Testis (tissue), 3 donors: ENCODE data around the gene TTC7B. TPM values are rescaled to one million over a fixed set of nuclear protein-coding genes. Genes with fewer than 3 reads are reported as not detected.

Experiments used
- DNase-seq: peaks from one replicate; pipeline ENCODE4 v3.0.0-alpha.2; 2019
- H3K27ac ChIP-seq, 2 donors: fragments of 200-600 bp; sonication (generic); one replicate each; pipeline ENCODE4 v1.5.1; 2019
- H3K27me3 ChIP-seq: fragments of 200-600 bp; sonication (generic); one replicate; pipeline ENCODE4 v1.5.1; 2019
- H3K36me3 ChIP-seq: fragments of 200-600 bp; sonication (generic); one replicate; pipeline ENCODE4 v1.5.1; 2017; ENCODE audit warnings: low read depth; ENCODE audit errors: missing control alignments
- H3K4me1 ChIP-seq: fragments of 200-600 bp; sonication (generic); one replicate; pipeline ENCODE4 v1.5.1; 2019
- H3K4me3 ChIP-seq, 2 donors: fragments of 200-600 bp; sonication (generic); one replicate each; pipeline ENCODE4 v1.5.1; 2017 to 2019
- H3K9me3 ChIP-seq: fragments of 200-600 bp; sonication (generic); one replicate; pipeline ENCODE4 v1.5.1; 2017
- CTCF ChIP-seq, 3 experiments: fragments of 450-650 bp in 2 of 3; fragments of 200-600 bp in 1 of 3; sonication (generic) in 1 of 3; IDR thresholded peaks; one replicate each; pipeline ENCODE4 v1.5.1; 2016 to 2019; ENCODE audit warnings: antibody characterized with exemption in 3 of 3, mild to moderate bottlenecking in 2 of 3, moderate library complexity in 1 of 3
- POLR2A ChIP-seq: fragments of 450-650 bp; IDR thresholded peaks from one replicate; pipeline ENCODE4 v1.6.1; 2017; ENCODE audit warnings: antibody characterized with exemption, mild to moderate bottlenecking, moderate library complexity
- WGBS, 2 donors: methylation state at CpG; one replicate each; pipeline ENCODE4 v1.1.5; 2018; 5-methylcytosine and 5-hydroxymethylcytosine counted together
- intact Hi-C: fragments of 100-400 bp; cut with DNase I; formaldehyde crosslinking; loops from one replicate; pipeline ENCODE4 v1.15.1; 2023; ENCODE audit warnings: low total_unique reads
- polyA plus RNA-seq: library from polyadenylated mRNA; stranded (reverse); fragments of 350-450 nt; fragmentation: Illumina TruSeq; extraction: RNeasy Lipid Tissue Mini Kit (QIAGEN cat#74804); gene quantifications from one replicate; pipeline ENCODE4 v1.2.3, GENCODE V29; 2014; ENCODE audit warnings: low read depth, low replicate concordance; ENCODE audit not compliant: insufficient read depth
- total RNA-seq, 2 donors: library from RNA; depleted of rRNA; stranded (reverse); fragments of >200 nt; gene quantifications; one replicate each; pipeline ENCODE4 v1.2.3, GENCODE V29; 2016

Gene TTC7B
- total and polyA plus RNA-seq, 3 donors from 2014 or later: 11.3 to 17.0 (median 12.1) TPM

GRCh38 chr14:90853116-90853515 lies 36.9 kb upstream of the TTC7B start:
- no peaks in the 10 kb centered on the region for H3K36me3 ChIP-seq
- DNase-seq: no peak
- TF ChIP-seq CTCF (IDR thresholded peaks at IDR 0.05) (no peak), POLR2A (no peak)
- H3K27ac ChIP-seq: no peak overlapping the region
- intact Hi-C loops: no loop called here
- H3K4me1 ChIP-seq: no peaks in the 10 kb centered on the region
- H3K4me3 ChIP-seq: no peak overlapping the region
- H3K27me3 ChIP-seq: no peaks in the 10 kb centered on the region
- no peaks in the 10 kb centered on the region for H3K9me3 ChIP-seq

GRCh38 chr14:90851327-90852036 lies 35.3 kb upstream of the TTC7B start:
- Histone ChIP-seq H3K36me3 (no peaks in the 10 kb centered on the region), H3K4me1 (no peaks in the 10 kb centered on the region), H3K27me3 (no peaks in the 10 kb centered on the region), H3K4me3 (no peak overlapping the region), H3K9me3 (no peaks in the 10 kb centered on the region), H3K27ac (no peak overlapping the region)
- TF ChIP-seq POLR2A (no peak), CTCF (IDR thresholded peaks at IDR 0.05) (no peak)
- 63 to 75% methylated on average over 5 of the region's 5 CpGs for WGBS, 2 donors
- intact Hi-C loops: no loop called here
- no peak for DNase-seq

GRCh38 chr14:90850487-90850886 lies 34.3 kb upstream of the TTC7B start:
- TF ChIP-seq POLR2A: no peak
- TF ChIP-seq CTCF (IDR thresholded peaks at IDR 0.05): no peak
- Histone ChIP-seq H3K4me3 (no peak overlapping the region), H3K4me1 (no peaks in the 10 kb centered on the region), H3K9me3 (no peaks in the 10 kb centered on the region), H3K27me3 (no peaks in the 10 kb centered on the region), H3K36me3 (no peaks in the 10 kb centered on the region), H3K27ac (no peak overlapping the region)
- intact Hi-C loops: no loop called here
- DNase-seq: no peak
- 58 to 72% methylated on average over 3 of the region's 3 CpGs for WGBS, 2 donors

GRCh38 chr14:90849787-90850444 lies 33.7 kb upstream of the TTC7B start:
- no peak for DNase-seq
- H3K27me3 ChIP-seq: no peaks in the 10 kb centered on the region
- no peak overlapping the region for H3K4me3 ChIP-seq
- H3K9me3 ChIP-seq: no peaks in the 10 kb centered on the region
- TF ChIP-seq CTCF (IDR thresholded peaks at IDR 0.05) (no peak), POLR2A (no peak)
- 83 to 87% methylated on average over 7 of the region's 7 CpGs for WGBS, 2 donors
- H3K36me3 ChIP-seq: no peaks in the 10 kb centered on the region
- intact Hi-C loops: no loop called here
- no peak overlapping the region for H3K27ac ChIP-seq
- H3K4me1 ChIP-seq: no peaks in the 10 kb centered on the region
